Stimulated activated CD8-positive, alpha-beta memory T cell treated with anti-CD3 and anti-CD28 coated beads, Interleukin-4, amount 100 ng/mL, for 24 hours (primary cell): Measurements from ENCODE around the gene A2ML1.
"Not testable (repeated sequence)": the region's sequence is repeated elsewhere in the genome, so short reads cannot be mapped to it uniquely, and the experiment has no call there.

Source experiments
- DNase-seq: peaks from one replicate; pipeline ENCODE4 v3.0.0-alpha.2; 2020; ENCODE audit warnings: low read depth

The A2ML1 gene

GRCh38 chr12:8906266-8907180 is 84.1 kb downstream of the A2ML1 start:
- no peak for DNase-seq

DNA sequence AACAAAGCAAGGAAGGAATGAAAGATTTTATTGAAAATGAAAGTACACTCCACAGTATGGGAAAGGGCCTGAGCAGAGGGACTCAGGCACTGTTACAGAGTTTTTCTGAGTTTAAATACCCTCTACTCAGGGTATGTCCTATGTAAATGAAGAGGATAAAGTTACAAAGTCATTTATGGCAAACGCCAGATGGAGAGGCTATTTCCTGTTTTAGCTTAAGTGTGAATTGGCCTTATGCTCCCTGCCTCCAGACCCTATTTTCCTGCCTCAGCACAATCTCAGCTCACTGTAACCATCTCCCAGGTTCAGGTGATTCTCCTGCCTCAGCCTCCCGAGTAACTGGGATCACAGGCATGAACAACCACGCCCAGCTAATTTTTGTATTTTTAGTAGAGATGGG is 85.1 kb downstream of the A2ML1 start:
- DNase-seq: no peak

- no peak for DNase-seq
Observed at GRCh38 chr12:8909752-8910151, 87.3 kb downstream of the A2ML1 start.

DNA sequence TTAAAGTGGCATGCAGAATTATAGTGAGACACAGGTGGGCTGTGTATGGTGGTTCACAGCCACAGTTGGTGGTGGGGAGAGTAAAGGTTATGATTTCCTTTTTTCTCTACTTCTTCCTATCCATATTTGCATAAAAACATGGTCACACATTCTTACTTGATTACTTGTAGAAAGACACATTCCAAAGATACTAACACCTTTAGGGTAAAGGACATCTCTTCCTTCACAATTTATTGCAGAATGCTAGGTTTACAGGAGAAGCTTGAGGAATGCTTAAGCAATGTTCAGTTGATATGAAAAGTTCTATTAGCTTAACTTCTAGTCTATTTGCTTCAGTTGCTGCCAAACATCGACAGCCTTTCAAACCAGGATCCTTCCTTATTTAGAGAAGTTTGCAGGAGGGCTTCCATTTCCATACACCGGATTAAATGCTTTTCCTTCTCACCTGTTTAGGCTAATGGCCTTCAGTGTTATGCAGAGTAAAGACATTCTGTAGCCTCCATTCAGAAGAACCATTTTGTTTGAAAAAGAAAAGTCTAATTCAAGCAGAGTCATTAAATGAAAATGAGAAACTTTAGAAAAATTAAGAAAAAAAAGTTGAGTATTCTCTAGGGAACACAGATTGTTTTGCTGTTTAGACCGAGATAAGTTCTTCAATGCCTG is 89.3 kb downstream of the A2ML1 start:
- DNase-seq: no peak

GRCh38 chr12:8912914-8913313 is 90.5 kb downstream of the A2ML1 start:
- no peak for DNase-seq

GRCh38 chr12:8913702-8914032 is 91.2 kb downstream of the A2ML1 start:
- no peak for DNase-seq

DNA sequence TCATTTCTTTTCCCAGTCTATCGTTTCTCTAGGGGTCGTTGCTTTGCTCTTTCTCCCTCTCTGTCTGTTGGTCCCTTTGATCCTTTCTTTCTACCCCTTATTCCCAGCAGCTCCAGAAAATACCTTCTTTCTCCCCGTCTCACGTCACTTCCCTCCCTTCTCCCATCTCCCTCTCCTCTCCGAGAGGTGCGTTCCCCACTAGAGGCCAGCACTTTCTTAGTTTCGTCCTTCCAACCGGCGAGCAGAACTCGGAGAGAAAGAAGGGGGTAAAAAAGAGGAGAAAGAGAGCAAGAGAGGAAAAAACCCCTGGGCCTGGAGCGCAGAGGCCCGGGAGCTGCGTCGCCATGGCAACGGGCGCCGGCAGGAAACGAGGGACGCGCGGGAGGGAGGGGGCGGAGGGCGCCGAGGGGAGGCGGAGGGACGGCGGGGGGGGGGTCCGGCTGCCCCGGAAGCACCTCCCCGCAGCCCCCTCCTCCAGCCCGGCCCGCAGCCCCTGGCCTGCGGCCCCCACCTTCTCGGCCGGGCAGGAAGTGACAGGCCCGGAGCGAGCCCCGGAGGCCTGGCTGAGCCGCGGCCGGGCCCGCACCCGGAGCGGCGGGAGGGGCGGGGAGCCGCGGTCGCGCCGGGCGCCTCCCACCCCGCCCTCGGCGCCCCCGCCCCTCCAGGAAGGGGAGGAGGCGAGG is 91.8 kb downstream of the A2ML1 start, which contains the start of gene PHC1:
Gene PHC1, plus strand, starts transcription at position 477 of the 683 bp plus-strand sequence. CDS start 3,169 bp downstream, outside the sequence.
- peak; percentile 69 for DNase-seq

DNA sequence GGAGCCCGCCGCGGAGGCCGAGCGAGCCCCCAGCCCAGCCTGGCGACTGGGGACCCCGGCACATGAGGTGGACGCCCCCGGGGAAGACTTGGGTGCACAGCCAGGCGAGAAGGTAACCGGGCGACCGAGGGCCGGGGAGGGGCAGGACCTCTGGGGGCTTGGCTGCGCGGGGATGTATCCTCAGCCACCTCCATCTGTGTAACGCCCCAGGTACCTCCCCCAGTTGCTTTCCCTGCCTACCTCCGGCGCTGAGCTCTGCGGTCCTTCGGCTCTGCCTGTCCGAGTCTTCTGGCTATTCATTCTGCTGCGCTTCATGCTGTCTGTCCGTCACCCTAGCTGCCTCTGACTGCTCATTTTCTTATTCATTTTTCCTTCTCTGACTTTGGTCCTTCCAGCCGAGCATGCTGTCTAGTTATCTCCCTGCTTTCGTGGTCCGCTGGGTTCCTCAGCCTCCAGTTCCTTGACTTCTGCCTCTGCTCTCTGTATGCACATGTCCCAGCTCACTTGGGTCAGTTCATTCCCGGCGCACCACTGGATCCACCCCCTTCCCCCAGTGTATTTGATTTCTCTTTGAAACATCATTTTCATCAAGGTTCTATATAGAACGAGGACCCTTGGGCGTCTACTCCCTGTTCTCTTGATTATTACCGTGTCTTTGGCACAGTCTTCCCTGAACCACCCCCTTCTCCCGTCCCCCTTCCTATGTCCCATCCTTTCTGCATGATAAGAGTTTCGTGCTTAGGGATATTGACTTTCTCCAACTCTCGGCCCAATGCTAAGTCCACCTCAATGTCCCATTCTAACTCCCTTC is 92.5 kb downstream of the A2ML1 start:
- peak; percentile 45 for DNase-seq

DNA sequence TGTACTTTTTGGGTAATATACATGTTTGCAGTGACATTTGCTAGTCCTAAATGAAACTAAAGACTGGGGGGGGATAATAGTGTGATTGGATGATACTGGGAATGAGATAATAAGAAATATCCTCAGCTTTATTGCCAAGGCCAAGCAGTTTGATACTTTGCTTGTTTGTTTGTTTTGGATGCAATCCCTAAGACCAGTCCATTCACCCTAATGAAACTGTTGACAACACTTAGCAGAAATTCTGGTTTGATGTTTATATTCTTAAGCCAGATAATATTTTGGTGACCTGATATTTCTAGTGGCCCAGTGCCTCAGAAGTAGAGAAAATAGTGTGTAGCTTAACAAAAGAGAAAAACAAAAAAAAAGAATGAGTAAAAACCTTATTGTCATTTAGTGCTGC is 93.7 kb downstream of the A2ML1 start:
- no peak for DNase-seq

DNA sequence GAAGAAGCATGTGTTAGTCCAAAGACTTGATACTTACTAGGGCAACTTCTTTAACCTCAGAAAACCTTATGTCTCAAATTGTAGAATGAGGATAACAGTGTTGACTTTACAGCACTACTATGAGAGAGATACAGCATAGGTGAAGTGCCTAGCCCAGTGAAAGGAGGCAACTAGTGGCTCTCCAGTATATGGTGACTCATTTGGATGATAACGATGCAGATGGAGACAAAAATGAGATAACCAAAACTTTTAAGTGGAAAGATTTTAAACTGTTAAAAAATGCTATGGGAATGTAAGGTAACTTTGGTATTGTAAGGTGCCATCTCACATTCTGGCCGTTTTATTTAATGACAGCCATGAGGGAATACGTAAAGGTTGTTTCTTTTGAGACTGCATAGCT is 94.6 kb downstream of the A2ML1 start:
- DNase-seq: no peak

DNA sequence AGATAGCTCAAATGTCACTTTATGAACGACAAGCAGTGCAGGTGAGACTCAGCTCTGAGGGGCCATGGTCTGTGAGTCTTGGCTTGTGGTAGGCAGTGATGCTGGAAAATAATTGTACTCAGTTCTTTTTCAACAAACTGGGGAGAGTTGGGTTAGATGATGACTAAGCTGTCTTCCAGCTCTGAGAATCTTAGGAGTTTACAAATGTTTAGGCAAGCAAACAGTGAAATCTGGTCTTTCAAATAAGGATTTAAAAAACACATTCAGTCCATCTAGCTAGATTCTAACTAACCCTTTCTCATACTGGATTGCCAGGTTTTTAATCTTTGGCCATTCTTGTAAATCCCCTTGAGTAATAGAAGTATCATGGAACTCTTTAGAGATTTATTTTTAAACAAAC is 95.3 kb downstream of the A2ML1 start:
- DNase-seq: no peak

GRCh38 chr12:8919643-8920042 is 97.2 kb downstream of the A2ML1 start:
- DNase-seq: not testable (repeated sequence)

DNA sequence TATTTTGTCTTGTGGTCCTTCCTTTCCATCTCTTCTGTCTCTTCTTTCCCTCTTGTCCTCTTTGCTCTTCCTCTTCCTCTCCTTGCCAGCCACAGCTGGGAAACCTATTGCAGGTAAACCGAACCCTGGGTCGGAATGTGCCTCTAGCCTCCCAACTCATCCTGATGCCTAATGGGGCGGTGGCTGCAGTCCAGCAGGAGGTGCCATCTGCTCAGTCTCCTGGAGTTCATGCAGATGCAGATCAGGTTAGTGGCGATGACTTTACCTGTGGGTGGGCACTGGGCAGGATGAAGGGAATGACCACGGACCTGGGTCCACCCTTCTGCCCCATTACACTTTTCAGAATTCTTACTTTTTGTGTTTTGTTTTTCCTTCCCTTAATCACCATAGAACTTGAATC is 100.1 kb downstream of the A2ML1 start:
- DNase-seq: no peak
